ENCODE data around the gene LAMTOR3.

GRCh38 chr4:99843413-99843812 is 50.8 kb downstream of the LAMTOR3 start:
- TF ChIP-seq POLR2AphosphoS5 (IDR thresholded peaks at IDR 0.05; ENCODE audit: low read depth, low read length) (no peak), POLR2A (IDR thresholded peaks at IDR 0.05; ENCODE audit: low read depth, low read length) (no peak), SPI1 (IDR thresholded peaks at IDR 0.05; ENCODE audit: low read depth, low read length) (no peak), TAF1 (IDR thresholded peaks at IDR 0.05; ENCODE audit: low read depth, low read length) (no peak)
